Cardiac muscle cell (in vitro differentiated cells and primary cell): ENCODE data around the gene SLC36A2. TPM values are rescaled to one million over a fixed set of nuclear protein-coding genes. Genes with fewer than 3 reads are reported as not detected.

ENCODE experiments used
- DNase-seq, 2 donors: peaks; one replicate each; pipeline versions ENCODE4 v3.0.0 to v3.0.0-alpha.2; 2010 to 2017; ENCODE audit warnings: low read depth in 1 of 2, low spot score in 1 of 2
- H3K27ac ChIP-seq: fragments of 200-600 bp; sonication (generic); 2 replicates; pipeline ENCODE4 v1.5.1; 2016
- H3K27me3 ChIP-seq: fragments of 200-600 bp; sonication (generic); 2 replicates; pipeline ENCODE4 v1.6.0; 2016; ENCODE audit warnings: control low read depth
- H3K36me3 ChIP-seq: fragments of 200-600 bp; sonication (generic); 2 replicates; pipeline ENCODE4 v1.5.1; 2016; ENCODE audit warnings: control low read depth
- H3K4me1 ChIP-seq: fragments of 200-600 bp; sonication (generic); 2 replicates; pipeline ENCODE4 v1.8.1; 2017; ENCODE audit warnings: low read depth, mild to moderate bottlenecking, mixed run types
- H3K4me3 ChIP-seq: fragments of 200-600 bp; sonication (generic); 2 replicates; pipeline ENCODE4 v1.5.1; 2016; ENCODE audit warnings: mild to moderate bottlenecking
- H3K9me3 ChIP-seq: fragments of 200-600 bp; sonication (generic); 2 replicates; pipeline ENCODE4 v1.5.1; 2017; ENCODE audit warnings: low read depth, mild to moderate bottlenecking, control low read depth
- CTCF ChIP-seq: IDR thresholded peaks from 2 replicates; pipeline ENCODE4 v1.5.1; 2012; ENCODE audit warnings: low read depth, mild to moderate bottlenecking, low read length
- polyA plus RNA-seq: library from polyadenylated mRNA; unstranded; fragments of >200 nt; fragmentation: Nextera tagmentation; extraction: Ambion mirVana; gene quantifications from 2 replicates; pipeline ENCODE4 v1.2.1, GENCODE V29; 2016
- total RNA-seq: library from RNA; depleted of rRNA; stranded (reverse); fragments of >200 nt; gene quantifications from 2 replicates; pipeline ENCODE4 v1.2.3, GENCODE V29; 2016

Gene SLC36A2
- total and polyA plus RNA-seq, 2 experiments from 2014 or later, result not detected

GRCh38 chr5:151274666-151275065 is 72.7 kb downstream of the SLC36A2 start:
- no peak for DNase-seq
- TF ChIP-seq CTCF, result no peak
- H3K4me3 ChIP-seq, result no peak overlapping the region

DNA sequence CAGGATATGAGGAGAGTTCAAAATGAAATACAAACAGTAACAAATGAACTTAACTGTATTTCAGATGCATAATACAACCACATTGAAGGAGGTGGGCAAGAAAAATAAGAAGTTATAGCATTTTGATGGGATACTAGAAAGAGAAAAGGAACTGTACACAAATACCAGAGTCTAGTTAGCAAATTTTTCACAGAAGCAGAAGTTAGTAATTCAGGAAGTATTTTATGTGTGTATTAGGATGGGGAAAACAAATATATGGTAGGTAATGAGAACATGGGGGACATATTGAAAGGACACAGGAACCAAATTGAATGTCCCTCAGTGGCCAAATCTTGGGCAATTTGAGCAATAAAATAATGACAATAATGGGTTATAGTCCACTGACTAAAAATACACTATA is 76.0 kb downstream of the SLC36A2 start:
- Histone ChIP-seq H3K9me3 (no peaks in the 10 kb centered on the region), H3K36me3 (peaks cover 18% of the 10 kb centered on the region), H3K27ac (no peak overlapping the region), H3K27me3 (no peaks in the 10 kb centered on the region), H3K4me3 (no peak overlapping the region), H3K4me1 (no peaks in the 10 kb centered on the region)
- TF ChIP-seq CTCF, result no peak
- no peak for DNase-seq

More at GRCh38 chr5:151274666-151275065, 72.7 kb downstream of the SLC36A2 start:
- Histone ChIP-seq H3K4me1 (no peaks in the 10 kb centered on the region), H3K9me3 (no peaks in the 10 kb centered on the region), H3K36me3 (peaks cover 8% of the 10 kb centered on the region), H3K27me3 (no peaks in the 10 kb centered on the region), H3K27ac (no peak overlapping the region)

- DNase-seq, result peak in 1 of 2 donors; percentile 9
Measured at GRCh38 chr5:151270599-151270998, 76.8 kb downstream of the SLC36A2 start.

GRCh38 chr5:151267491-151268260 is 79.7 kb downstream of the SLC36A2 start:
- no peak for DNase-seq
- Histone ChIP-seq H3K4me1 (no peaks in the 10 kb centered on the region), H3K4me3 (no peak overlapping the region), H3K9me3 (no peaks in the 10 kb centered on the region), H3K36me3 (peaks cover 18% of the 10 kb centered on the region), H3K27me3 (no peaks in the 10 kb centered on the region), H3K27ac (no peak overlapping the region)
- TF ChIP-seq CTCF, result no peak

More at GRCh38 chr5:151270599-151270998, 76.8 kb downstream of the SLC36A2 start:
- Histone ChIP-seq H3K9me3 (no peaks in the 10 kb centered on the region), H3K27ac (no peak overlapping the region), H3K36me3 (peaks cover 18% of the 10 kb centered on the region), H3K27me3 (no peaks in the 10 kb centered on the region), H3K4me3 (no peak overlapping the region), H3K4me1 (no peaks in the 10 kb centered on the region)
- TF ChIP-seq CTCF, result no peak

Other genes starting within 250 kb of the SLC36A2 start
- gene ANXA6, start 189.8 kb downstream of the SLC36A2 start, total RNA-seq, result 628 and 658 TPM in 2 replicates
- gene ANXA6, start 189.8 kb downstream of the SLC36A2 start, polyA plus RNA-seq, result 404 and 448 TPM in 2 replicates
- gene CCDC69, start 123.5 kb downstream of the SLC36A2 start, total RNA-seq, result 85.4 and 104 TPM in 2 replicates
- 70.4 and 102 TPM in 2 replicates for gene CCDC69, start 123.5 kb downstream of the SLC36A2 start, polyA plus RNA-seq
- 53.7 and 56.3 TPM in 2 replicates for gene GM2A, start 94.4 kb downstream of the SLC36A2 start, total RNA-seq
- 34.3 and 36.5 TPM in 2 replicates for gene GM2A, start 94.4 kb downstream of the SLC36A2 start, polyA plus RNA-seq
- not detected in 2 replicates for gene SLC36A3, start 43.8 kb downstream of the SLC36A2 start, total RNA-seq
- gene SLC36A3, start 43.8 kb downstream of the SLC36A2 start, polyA plus RNA-seq, result not detected in 2 replicates
- gene SLC36A1, start 100.0 kb upstream of the SLC36A2 start, total RNA-seq, result 6.1 and 8.8 TPM in 2 replicates
- gene SLC36A1, start 100.0 kb upstream of the SLC36A2 start, polyA plus RNA-seq, result 2.2 and 3.4 TPM in 2 replicates
- gene FAT2, start 243.8 kb upstream of the SLC36A2 start, total RNA-seq, result 0.04 and 0.12 TPM in 2 replicates
- 0.10 TPM in 1 of 2 replicates, not detected in the other for gene FAT2, start 243.8 kb upstream of the SLC36A2 start, polyA plus RNA-seq